ENCODE data around the gene FOXP1. TPM values are rescaled to one million over a fixed set of nuclear protein-coding genes. Genes with fewer than 3 reads are reported as not detected.

The FOXP1 gene
- total and polyA plus RNA-seq, 8 donors: 12.3 to 215 (median 117) TPM

- intact Hi-C loops (cut with DNase I; ENCODE audit: low total_unique reads): no loop called here
- Histone ChIP-seq H3K4me1 (peaks cover 0 to 18% (median 0%) of the 10 kb centered on the region in 4 donors), H3K36me3 (peaks cover 0 to 39% (median 32%) of the 10 kb centered on the region in 4 donors), H3K4me3 (no peak overlapping the region), H3K27me3 (no peaks in the 10 kb centered on the region), H3K27ac (no peak overlapping the region), H3K9me3 (peaks cover 0 to 6% (median 1%) of the 10 kb centered on the region in 4 donors)
- no peak for DNase-seq
- TF ChIP-seq POLR2A (IDR thresholded peaks at IDR 0.05) (no peak), EP300 (IDR thresholded peaks at IDR 0.05) (no peak), POLR2AphosphoS5 (IDR thresholded peaks at IDR 0.05) (no peak)
- TF ChIP-seq, protein P1, sequence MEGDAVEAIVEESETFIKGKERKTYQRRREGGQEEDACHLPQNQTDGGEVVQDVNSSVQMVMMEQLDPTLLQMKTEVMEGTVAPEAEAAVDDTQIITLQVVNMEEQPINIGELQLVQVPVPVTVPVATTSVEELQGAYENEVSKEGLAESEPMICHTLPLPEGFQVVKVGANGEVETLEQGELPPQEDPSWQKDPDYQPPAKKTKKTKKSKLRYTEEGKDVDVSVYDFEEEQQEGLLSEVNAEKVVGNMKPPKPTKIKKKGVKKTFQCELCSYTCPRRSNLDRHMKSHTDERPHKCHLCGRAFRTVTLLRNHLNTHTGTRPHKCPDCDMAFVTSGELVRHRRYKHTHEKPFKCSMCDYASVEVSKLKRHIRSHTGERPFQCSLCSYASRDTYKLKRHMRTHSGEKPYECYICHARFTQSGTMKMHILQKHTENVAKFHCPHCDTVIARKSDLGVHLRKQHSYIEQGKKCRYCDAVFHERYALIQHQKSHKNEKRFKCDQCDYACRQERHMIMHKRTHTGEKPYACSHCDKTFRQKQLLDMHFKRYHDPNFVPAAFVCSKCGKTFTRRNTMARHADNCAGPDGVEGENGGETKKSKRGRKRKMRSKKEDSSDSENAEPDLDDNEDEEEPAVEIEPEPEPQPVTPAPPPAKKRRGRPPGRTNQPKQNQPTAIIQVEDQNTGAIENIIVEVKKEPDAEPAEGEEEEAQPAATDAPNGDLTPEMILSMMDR (IDR thresholded peaks at IDR 0.05): no peak
- 73 to 83% (median 78%) methylated on average over 6 of the region's 6 CpGs for WGBS, 5 donors
Observed at GRCh38 chr3:71488391-71488809, 95.1 kb downstream of the FOXP1 start.

DNA sequence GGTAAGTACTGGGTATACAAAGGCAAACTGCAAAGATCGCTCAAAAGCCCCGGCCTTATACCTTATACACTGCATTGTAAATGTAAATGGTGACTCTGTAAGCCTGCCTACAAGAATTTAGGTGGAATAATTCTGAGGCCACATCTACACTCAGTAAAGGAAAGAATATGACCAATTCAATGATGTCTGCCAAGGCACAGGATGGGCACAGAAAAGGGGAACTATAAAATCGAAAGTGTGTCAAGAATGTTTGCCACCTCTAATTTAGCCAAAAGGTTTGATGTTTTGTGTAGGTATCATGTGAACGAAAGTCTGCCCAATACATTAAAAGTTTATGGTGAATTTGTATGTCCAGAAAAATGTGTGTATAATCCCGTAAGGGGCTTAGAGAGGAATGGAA lies 96.1 kb downstream of the FOXP1 start:
- no peak for DNase-seq
- WGBS, 5 donors: 80 to 92% (median 89%) methylated on average over 5 of the region's 5 CpGs
- Histone ChIP-seq H3K4me1 (peaks cover 0 to 18% (median 0%) of the 10 kb centered on the region in 4 donors), H3K9me3 (peaks cover 0 to 6% (median 1%) of the 10 kb centered on the region in 4 donors), H3K27me3 (no peaks in the 10 kb centered on the region), H3K36me3 (peaks cover 0 to 30% (median 23%) of the 10 kb centered on the region in 4 donors), H3K4me3 (no peak overlapping the region), H3K27ac (no peak overlapping the region)
- TF ChIP-seq, protein P1 (IDR thresholded peaks at IDR 0.05): no peak
- no peak for TF ChIP-seq POLR2AphosphoS5 (IDR thresholded peaks at IDR 0.05)
- no peak for TF ChIP-seq POLR2A (IDR thresholded peaks at IDR 0.05)
- no peak for TF ChIP-seq EP300 (IDR thresholded peaks at IDR 0.05)
- intact Hi-C loops (cut with DNase I; ENCODE audit: low total_unique reads): no loop called here

GRCh38 chr3:71486831-71487230 lies 96.7 kb downstream of the FOXP1 start:
- H3K4me1 ChIP-seq: peaks cover 0 to 18% (median 0%) of the 10 kb centered on the region in 4 donors
- DNase-seq: no peak
- intact Hi-C loops (cut with DNase I; ENCODE audit: low total_unique reads): no loop called here
- H3K9me3 ChIP-seq: peaks cover 0 to 6% (median 1%) of the 10 kb centered on the region in 4 donors
- 60 to 72% (median 68%) methylated on average over 6 of the region's 6 CpGs for WGBS, 5 donors
- peaks cover 0 to 24% (median 17%) of the 10 kb centered on the region in 4 donors for H3K36me3 ChIP-seq
- no peak overlapping the region for H3K27ac ChIP-seq
- no peak overlapping the region for H3K4me3 ChIP-seq
- TF ChIP-seq POLR2A (IDR thresholded peaks at IDR 0.05) (no peak), POLR2AphosphoS5 (IDR thresholded peaks at IDR 0.05) (no peak), EP300 (IDR thresholded peaks at IDR 0.05) (no peak)
- TF ChIP-seq, protein P1 (IDR thresholded peaks at IDR 0.05): no peak
- H3K27me3 ChIP-seq: no peaks in the 10 kb centered on the region

GRCh38 chr3:71485896-71486295 lies 97.6 kb downstream of the FOXP1 start:
- H3K36me3 ChIP-seq: peaks cover 0 to 15% (median 9%) of the 10 kb centered on the region in 4 donors
- H3K27ac ChIP-seq: no peak overlapping the region
- DNase-seq: no peak
- no peak overlapping the region for H3K4me3 ChIP-seq
- H3K9me3 ChIP-seq: peaks cover 0 to 2% (median 0%) of the 10 kb centered on the region in 4 donors
- 72 to 89% (median 79%) methylated on average over 1 of the region's 1 CpG for WGBS, 5 donors
- intact Hi-C loops (cut with DNase I; ENCODE audit: low total_unique reads): no loop called here
- peaks cover 0 to 18% (median 0%) of the 10 kb centered on the region in 4 donors for H3K4me1 ChIP-seq
- no peak for TF ChIP-seq POLR2A (IDR thresholded peaks at IDR 0.05)
- TF ChIP-seq EP300 (IDR thresholded peaks at IDR 0.05): no peak
- no peak for TF ChIP-seq POLR2AphosphoS5 (IDR thresholded peaks at IDR 0.05)
- TF ChIP-seq, protein P1 (IDR thresholded peaks at IDR 0.05): no peak
- no peaks in the 10 kb centered on the region for H3K27me3 ChIP-seq
